ENCODE data around the gene SAMD11.
"Not testable (repeated sequence)": the region's sequence is repeated elsewhere in the genome, so short reads cannot be mapped to it uniquely, and the experiment has no call there.

Gene SAMD11

DNA sequence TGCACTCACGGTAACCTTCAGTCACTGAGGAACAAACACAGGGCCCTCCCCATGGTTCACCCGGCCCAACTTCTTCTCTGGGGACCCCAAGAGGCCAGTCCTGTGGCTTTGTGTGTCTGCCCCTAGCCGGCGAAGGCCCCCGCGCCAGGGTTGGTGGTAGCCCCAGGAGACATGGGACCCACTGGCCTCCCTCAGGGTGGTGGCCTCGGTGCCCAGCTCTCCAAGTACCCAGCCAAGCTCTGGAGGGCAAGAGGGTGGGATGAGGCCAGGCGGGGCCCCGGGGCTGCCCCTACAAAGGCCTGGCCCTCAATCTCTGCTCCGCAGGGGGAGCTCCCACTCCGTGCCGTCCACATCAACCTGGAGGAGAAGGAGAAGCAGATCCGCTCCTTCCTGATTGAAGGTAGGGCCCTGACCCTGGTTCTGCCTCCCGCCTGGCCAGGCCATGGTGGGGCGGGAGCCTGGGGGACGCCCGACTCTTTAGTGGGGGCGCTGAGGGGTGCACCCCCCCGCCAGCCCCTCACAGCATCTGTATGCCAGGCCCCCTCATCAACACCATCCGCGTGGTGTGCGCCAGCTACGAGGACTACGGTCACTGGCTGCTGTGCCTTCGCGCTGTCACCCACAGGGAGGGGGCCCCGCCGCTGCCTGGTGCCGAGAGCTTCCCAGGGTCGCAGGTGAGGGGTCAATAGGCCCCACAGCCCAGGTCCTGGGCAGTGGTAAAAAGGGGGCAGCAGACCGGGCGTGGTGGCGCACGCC is 48.2 kb downstream of the SAMD11 start:
- Histone ChIP-seq H3K9ac (ENCODE audit: low read depth, low read length) (no peak overlapping the region), H3K4me3 (ENCODE audit: low read length) (no peak overlapping the region), H3K4me1 (ENCODE audit: insufficient read depth, low read length) (no peaks in the 10 kb centered on the region), H3K9me3 (ENCODE audit: insufficient read depth, low read depth, low read length) (no peaks in the 10 kb centered on the region), H3K27me3 (ENCODE audit: insufficient read depth, low read length) (peaks cover 46% of the 10 kb centered on the region), H3K27ac (ENCODE audit: low read depth, low read length) (no peak overlapping the region), H3K36me3 (ENCODE audit: insufficient read depth, low read length) (no peaks in the 10 kb centered on the region)
- 89% methylated on average over 34 of the region's 34 CpGs for WGBS

DNA sequence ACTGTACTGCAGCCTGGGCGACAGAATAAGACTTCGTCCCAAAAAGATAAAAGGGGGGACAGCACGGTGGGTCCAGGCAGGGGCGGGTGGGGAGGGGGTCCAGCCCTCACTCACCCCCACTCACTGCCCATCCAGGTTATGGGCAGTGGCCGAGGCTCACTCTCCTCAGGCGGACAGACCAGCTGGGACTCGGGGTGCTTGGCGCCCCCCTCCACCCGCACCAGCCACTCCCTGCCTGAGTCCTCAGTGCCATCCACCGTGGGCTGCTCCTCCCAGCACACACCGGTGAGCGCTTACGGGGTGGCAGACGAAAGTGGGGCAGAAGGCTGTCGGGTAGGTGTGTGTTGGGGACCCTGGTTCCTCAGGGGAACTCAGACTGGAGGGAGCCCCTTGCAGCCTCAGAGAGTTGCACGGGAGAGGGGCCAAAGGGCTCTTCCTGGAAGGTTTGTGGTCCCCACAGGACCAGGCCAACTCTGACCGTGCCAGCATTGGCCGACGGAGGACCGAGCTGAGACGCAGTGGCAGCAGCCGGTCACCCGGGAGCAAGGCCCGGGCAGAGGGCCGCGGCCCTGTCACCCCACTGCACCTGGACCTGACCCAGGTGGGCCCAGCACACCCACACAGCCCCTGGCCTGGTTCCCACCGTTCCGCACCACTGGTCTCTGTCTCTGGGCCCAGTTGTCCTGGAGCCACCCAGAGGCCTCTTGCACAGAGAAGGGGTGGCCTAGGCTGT is 49.2 kb downstream of the SAMD11 start:
- Histone ChIP-seq H3K4me3 (ENCODE audit: low read length) (no peak overlapping the region), H3K27ac (ENCODE audit: low read depth, low read length) (no peak overlapping the region), H3K9ac (ENCODE audit: low read depth, low read length) (no peak overlapping the region), H3K36me3 (ENCODE audit: insufficient read depth, low read length) (no peaks in the 10 kb centered on the region), H3K9me3 (ENCODE audit: insufficient read depth, low read depth, low read length) (no peaks in the 10 kb centered on the region), H3K4me1 (ENCODE audit: insufficient read depth, low read length) (no peaks in the 10 kb centered on the region), H3K27me3 (ENCODE audit: insufficient read depth, low read length) (peaks cover 37% of the 10 kb centered on the region)
- 90% methylated on average over 28 of the region's 28 CpGs for WGBS

DNA sequence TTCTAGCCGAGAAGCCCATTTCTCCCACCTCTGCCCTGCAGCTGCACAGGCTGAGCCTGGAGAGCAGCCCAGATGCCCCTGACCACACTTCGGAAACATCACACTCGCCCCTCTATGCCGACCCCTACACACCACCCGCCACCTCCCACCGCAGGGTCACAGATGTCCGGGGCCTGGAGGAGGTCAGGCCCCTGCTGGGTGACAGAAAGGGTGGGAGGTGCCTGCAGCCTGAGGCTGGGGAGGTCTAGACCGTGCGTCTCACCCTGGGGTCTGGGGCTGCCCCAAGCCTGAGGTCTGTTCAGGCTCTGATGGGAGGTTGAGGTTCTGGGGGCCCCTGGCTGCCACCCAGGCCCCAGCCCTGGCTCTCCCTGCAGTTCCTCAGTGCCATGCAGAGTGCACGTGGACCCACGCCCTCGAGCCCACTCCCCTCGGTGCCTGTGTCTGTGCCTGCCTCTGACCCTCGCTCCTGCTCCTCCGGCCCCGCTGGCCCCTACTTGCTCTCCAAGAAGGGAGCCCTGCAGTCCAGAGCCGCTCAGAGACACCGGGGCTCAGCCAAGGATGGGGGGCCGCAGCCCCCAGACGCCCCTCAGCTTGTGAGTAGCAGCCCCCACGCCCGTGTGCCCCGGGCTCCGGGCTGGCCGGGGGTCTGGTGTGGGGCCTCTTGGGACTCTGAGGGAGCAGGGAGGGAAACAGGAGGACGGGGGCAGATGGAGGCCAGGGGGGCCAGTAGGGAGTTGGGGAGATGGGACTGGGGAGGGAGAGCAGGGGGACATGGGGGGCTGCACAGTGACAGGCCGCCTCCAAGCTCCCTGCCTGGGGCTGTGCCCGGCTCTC is 50.0 kb downstream of the SAMD11 start:
- Histone ChIP-seq H3K9me3 (ENCODE audit: insufficient read depth, low read depth, low read length) (no peaks in the 10 kb centered on the region), H3K27me3 (ENCODE audit: insufficient read depth, low read length) (peaks cover 29% of the 10 kb centered on the region), H3K4me3 (ENCODE audit: low read length) (no peak overlapping the region), H3K9ac (ENCODE audit: low read depth, low read length) (no peak overlapping the region), H3K27ac (ENCODE audit: low read depth, low read length) (no peak overlapping the region), H3K4me1 (ENCODE audit: insufficient read depth, low read length) (no peaks in the 10 kb centered on the region), H3K36me3 (ENCODE audit: insufficient read depth, low read length) (no peaks in the 10 kb centered on the region)
- 84% methylated on average over 28 of the region's 28 CpGs for WGBS

DNA sequence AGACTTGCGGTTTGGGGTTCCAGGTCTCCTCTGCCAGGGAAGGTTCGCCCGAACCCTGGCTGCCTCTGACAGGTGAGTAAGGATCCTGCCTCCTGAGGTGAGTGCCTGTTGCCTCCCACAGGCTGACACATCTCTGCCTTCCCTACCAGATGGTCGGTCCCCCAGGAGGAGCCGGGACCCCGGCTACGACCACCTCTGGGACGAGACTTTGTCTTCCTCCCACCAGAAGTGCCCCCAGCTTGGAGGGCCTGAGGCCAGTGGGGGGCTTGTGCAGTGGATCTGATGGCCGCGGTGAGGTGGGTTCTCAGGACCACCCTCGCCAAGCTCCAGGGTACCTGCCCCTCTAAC is 50.5 kb downstream of the SAMD11 start:
- no peaks in the 10 kb centered on the region for H3K4me1 ChIP-seq (ENCODE audit: insufficient read depth, low read length)
- H3K9ac ChIP-seq (ENCODE audit: low read depth, low read length): no peak overlapping the region
- WGBS: 98% methylated on average over 8 of the region's 11 CpGs
- H3K27me3 ChIP-seq (ENCODE audit: insufficient read depth, low read length): peaks cover 23% of the 10 kb centered on the region
- H3K36me3 ChIP-seq (ENCODE audit: insufficient read depth, low read length): no peaks in the 10 kb centered on the region
- no peak overlapping the region for H3K4me3 ChIP-seq (ENCODE audit: low read length)
- H3K27ac ChIP-seq (ENCODE audit: low read depth, low read length): no peak overlapping the region
- no peaks in the 10 kb centered on the region for H3K9me3 ChIP-seq (ENCODE audit: insufficient read depth, low read depth, low read length)

DNA sequence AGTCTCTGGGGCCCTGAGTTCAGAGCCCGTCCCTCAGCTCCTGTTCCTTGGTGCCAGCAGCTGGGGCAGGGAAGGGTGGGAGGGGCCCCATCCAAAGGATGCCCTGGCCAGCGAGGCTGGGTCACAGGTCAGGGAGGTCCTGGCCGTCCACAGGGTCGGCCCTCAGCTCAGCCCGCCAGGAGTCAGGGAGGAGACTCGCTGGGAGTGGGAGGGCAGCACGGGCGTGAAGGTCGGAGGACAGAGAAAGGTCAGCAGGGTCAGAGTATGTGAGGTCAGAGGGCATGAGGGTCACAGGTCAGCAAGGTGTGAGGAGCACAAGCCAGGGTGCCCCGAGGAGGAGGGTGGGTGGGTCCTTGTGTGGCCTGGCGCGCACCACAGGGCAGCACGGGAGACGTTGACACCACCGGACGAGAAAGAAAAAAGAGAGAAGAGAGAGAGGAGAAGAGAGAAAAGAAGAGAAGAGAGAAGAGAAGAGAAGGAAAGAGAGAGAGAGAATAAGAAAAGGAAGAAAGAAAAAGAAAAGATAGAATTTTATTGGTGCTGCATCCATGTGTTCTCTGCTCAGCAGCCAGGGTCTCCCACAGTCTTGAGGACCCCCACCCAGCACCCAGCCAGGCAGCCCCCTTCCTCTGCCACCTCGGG is 51.1 kb downstream of the SAMD11 start:
- no peaks in the 10 kb centered on the region for H3K4me1 ChIP-seq (ENCODE audit: insufficient read depth, low read length)
- WGBS: 86% methylated on average over 17 of the region's 17 CpGs
- no peaks in the 10 kb centered on the region for H3K9me3 ChIP-seq (ENCODE audit: insufficient read depth, low read depth, low read length)
- peaks cover 19% of the 10 kb centered on the region for H3K27me3 ChIP-seq (ENCODE audit: insufficient read depth, low read length)
- no peak overlapping the region for H3K27ac ChIP-seq (ENCODE audit: low read depth, low read length)
- H3K36me3 ChIP-seq (ENCODE audit: insufficient read depth, low read length): no peaks in the 10 kb centered on the region
- H3K9ac ChIP-seq (ENCODE audit: low read depth, low read length): no peak overlapping the region
- H3K4me3 ChIP-seq (ENCODE audit: low read length): no peak overlapping the region

DNA sequence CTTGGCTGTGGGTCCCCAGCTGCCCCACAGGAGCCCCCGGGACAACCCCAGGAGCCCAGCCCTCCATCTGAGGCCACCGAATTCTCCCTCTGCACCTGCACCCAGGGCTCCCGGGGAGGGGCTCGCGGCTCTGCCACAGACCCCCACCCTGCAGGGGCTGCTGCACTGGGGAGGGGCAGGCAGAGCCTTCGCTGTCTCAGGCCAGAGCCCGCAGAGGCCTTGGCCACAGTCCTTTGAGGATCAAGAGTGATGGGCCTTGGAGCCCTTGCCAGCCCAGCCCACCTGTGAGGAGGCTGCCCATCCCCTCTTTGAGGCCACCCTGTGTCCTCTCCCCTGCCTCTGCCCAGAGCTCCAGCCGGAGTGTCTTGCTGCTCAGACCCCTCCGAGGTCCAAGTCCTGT is 51.6 kb downstream of the SAMD11 start:
- Histone ChIP-seq H3K36me3 (ENCODE audit: insufficient read depth, low read length) (no peaks in the 10 kb centered on the region), H3K4me1 (ENCODE audit: insufficient read depth, low read length) (no peaks in the 10 kb centered on the region), H3K27ac (ENCODE audit: low read depth, low read length) (no peak overlapping the region), H3K9ac (ENCODE audit: low read depth, low read length) (no peak overlapping the region), H3K27me3 (ENCODE audit: insufficient read depth, low read length) (peaks cover 15% of the 10 kb centered on the region), H3K4me3 (ENCODE audit: low read length) (no peak overlapping the region), H3K9me3 (ENCODE audit: insufficient read depth, low read depth, low read length) (no peaks in the 10 kb centered on the region)
- WGBS: 80% methylated on average over 9 of the region's 9 CpGs

DNA sequence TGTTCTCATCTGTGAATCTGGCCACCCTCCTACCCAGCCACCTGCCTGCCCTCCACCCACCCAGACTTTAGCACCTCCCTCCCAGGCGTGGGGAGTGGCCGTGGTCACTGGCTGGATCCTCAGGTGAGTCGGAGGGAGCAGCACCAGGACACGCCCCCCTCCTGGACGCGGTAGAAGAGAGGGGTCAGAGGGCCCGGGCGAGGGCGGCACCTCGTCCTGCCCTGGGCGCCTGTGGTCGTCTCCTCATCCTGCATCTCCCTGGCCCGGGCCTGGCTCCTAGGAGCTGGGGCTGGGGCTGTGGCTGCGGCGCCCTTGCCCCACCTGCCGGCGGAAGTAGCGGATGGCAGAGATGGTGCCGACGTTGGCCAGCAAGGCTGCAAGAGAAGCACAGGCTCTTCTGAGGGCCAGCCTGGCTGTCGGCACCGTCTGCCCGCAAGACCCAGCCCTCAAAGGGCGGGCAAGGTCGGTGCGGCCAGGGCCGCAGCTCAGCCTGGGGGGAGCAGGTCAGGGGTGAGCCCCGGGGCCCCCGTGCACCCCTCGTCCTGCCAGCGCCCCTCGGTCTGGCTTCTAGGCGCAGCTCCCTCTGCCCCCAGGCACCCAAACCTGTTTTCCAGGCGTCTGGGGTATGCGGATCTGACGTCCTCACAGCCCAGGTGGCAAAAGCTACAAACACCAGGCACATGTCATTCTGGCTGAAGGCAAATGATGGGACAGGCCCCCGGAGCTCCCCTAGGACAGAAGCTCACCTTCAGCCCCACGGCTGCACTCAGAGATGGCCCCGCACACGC is 52.4 kb downstream of the SAMD11 start:
- no peaks in the 10 kb centered on the region for H3K4me1 ChIP-seq (ENCODE audit: insufficient read depth, low read length)
- H3K9me3 ChIP-seq (ENCODE audit: insufficient read depth, low read depth, low read length): no peaks in the 10 kb centered on the region
- no peaks in the 10 kb centered on the region for H3K36me3 ChIP-seq (ENCODE audit: insufficient read depth, low read length)
- no peak overlapping the region for H3K9ac ChIP-seq (ENCODE audit: low read depth, low read length)
- H3K27ac ChIP-seq (ENCODE audit: low read depth, low read length): no peak overlapping the region
- peak overlapping the region; percentile 32; the same call in 1 of the 2 replicates for H3K4me3 ChIP-seq (ENCODE audit: low read length)
- 18% methylated on average over 40 of the region's 40 CpGs for WGBS
- H3K27me3 ChIP-seq (ENCODE audit: insufficient read depth, low read length): peaks cover 15% of the 10 kb centered on the region

DNA sequence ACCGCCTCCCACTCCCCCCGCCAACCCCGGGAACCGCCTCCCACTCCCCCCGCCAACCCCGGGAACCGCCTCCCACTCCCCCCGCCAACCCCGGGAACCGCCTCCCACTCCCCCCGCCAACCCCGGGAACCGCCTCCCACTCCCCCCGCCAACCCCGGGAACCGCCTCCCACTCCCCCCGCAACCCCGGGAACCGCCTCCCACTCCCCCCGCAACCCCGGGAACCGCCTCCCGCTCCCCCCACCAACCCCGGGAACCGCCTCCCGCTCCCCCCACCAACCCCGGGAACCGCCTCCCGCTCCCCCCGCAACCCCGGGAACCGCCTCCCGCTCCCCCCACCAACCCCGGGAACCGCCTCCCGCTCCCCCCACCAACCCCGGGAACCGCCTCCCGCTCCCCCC is 53.1 kb downstream of the SAMD11 start:
- WGBS: no CpG with 5 or more reads among the region's 39 CpGs
- H3K9me3 ChIP-seq (ENCODE audit: insufficient read depth, low read depth, low read length); H3K4me1 ChIP-seq (ENCODE audit: insufficient read depth, low read length); H3K4me3 ChIP-seq (ENCODE audit: low read length); H3K27ac ChIP-seq (ENCODE audit: low read depth, low read length); H3K36me3 ChIP-seq (ENCODE audit: insufficient read depth, low read length); H3K9ac ChIP-seq (ENCODE audit: low read depth, low read length): not testable (repeated sequence)
- H3K27me3 ChIP-seq (ENCODE audit: insufficient read depth, low read length): peaks cover 21% of the 10 kb centered on the region

DNA sequence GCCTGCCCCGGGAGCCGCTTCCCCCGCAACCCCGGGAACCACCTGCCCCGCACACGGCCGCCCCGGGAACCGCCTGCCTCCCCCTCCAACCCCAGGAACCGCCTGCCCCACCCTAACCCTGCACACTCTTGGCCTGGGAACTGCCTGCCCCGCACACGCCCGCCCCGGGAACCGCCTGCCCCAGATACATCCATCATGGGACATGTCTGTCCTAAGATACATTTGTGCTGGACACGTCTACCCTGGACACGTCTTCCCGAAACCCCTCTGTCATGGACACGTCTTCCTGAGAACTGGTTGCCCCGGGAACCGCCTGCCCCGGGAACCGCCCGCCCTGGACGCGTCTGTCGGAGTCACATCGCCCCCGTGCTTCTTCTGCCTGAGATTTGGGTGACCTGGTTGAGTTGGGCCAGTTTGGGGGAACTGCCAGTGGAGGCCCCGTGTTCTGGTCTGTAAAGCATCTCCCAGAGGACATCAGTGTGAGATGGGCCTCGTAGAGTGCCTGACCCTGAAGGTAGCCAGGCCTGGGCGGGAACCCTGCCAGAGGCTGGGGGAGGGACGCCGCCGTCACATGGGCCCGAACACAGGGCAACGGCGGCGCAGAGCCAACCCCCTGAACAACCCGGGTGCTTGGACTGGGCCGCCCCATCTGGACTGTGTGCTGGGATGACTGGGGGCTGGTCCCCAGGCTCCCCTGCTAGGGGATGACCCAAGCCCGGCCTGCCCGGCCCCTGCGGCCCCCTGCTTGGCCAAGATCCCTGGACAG is 54.5 kb downstream of the SAMD11 start:
- Histone ChIP-seq H3K27ac (ENCODE audit: low read depth, low read length) (no peak overlapping the region), H3K36me3 (ENCODE audit: insufficient read depth, low read length) (no peaks in the 10 kb centered on the region), H3K9ac (ENCODE audit: low read depth, low read length) (no peak overlapping the region), H3K9me3 (ENCODE audit: insufficient read depth, low read depth, low read length) (no peaks in the 10 kb centered on the region), H3K4me1 (ENCODE audit: insufficient read depth, low read length) (no peaks in the 10 kb centered on the region), H3K27me3 (ENCODE audit: insufficient read depth, low read length) (peaks cover 33% of the 10 kb centered on the region), H3K4me3 (ENCODE audit: low read length) (no peak overlapping the region)
- WGBS: 91% methylated on average over 44 of the region's 44 CpGs

All from HUES64 (cell line).